NOMO-1 treated with dmso at 0.1 percent for 144 hours (cell line): ENCODE data around the gene REXO5.
A peak's percentile ranks its signal among the peaks of the same experiment; 100 is the strongest.
"Not testable (repeated sequence)": the region's sequence is repeated elsewhere in the genome, so short reads cannot be mapped to it uniquely, and the experiment has no call there.

Experiments used
- DNase-seq: peaks from one replicate; lab custom pipeline; 2025; ENCODE audit not compliant: unreplicated experiment; lab: John Stamatoyannopoulos, UW

REXO5 gene

DNA sequence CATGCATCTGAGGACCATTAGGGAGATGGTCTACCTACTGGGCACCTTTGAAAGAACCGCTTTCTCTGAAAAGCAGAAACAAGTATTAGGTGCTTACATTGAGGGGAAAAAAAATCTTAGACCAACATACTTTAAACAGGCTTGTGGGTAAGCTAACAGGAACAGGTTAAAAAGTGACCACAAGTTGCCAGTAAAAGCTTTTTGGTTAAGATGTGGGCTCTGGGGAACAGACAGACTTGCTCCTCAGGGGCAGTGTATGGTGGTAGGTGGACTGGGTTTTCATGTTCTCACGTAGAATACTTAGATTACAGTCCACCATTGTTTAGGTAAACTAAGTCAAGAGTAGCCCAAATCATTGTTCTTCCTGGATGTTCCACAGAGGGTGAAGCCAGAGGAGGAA, 41.2 kb downstream of the REXO5 start:
- no peak for DNase-seq

- DNase-seq, result no peak
Observed at GRCh38 chr16:20849589-20850390, 43.5 kb downstream of the REXO5 start.

GRCh38 chr16:20850981-20851380, 44.7 kb downstream of the REXO5 start:
- DNase-seq, result no peak

DNA sequence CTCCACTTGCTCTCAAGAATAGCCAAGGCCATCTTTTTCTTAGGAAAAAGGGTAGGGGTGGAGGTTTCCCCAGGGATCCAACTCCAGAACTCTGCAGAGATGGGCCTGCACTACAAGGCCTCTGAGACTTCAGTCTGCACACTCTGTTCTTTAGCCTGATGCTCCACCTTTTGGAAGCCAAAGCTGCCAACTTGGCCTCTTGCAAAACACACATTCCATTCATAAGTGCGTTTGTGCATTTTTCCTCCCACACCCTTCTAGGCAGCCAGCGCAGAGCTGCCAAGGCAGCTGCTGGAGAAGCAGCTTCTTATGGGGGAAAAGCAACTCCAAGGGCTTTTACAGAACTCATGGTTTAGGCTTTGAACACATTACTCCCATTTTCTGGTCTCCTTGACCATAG, 45.3 kb downstream of the REXO5 start:
- no peak for DNase-seq

DNA sequence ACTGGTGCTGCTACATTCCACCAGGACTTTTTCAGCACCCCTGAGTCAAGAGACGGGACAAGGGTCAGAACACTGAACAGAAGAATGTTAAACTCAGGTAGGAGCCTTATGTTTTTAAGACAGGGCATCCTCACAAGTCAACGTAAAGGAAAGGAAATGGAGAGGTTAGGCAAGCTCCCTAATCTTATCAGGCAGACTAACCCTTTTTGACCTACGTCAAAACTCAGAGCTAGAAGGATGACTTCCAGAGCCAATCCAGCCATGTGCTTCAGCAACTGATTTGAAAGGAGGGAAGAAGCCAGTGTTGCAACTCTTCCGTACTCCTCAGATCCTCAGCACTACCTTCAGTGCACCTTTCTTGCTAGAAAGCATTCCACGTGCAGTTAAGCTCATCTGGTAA, 46.8 kb downstream of the REXO5 start:
- DNase-seq, result no peak

- DNase-seq, result no peak
Observed at GRCh38 chr16:20853981-20854620, 47.8 kb downstream of the REXO5 start.

GRCh38 chr16:20854963-20855362, 48.6 kb downstream of the REXO5 start:
- no peak for DNase-seq

DNA sequence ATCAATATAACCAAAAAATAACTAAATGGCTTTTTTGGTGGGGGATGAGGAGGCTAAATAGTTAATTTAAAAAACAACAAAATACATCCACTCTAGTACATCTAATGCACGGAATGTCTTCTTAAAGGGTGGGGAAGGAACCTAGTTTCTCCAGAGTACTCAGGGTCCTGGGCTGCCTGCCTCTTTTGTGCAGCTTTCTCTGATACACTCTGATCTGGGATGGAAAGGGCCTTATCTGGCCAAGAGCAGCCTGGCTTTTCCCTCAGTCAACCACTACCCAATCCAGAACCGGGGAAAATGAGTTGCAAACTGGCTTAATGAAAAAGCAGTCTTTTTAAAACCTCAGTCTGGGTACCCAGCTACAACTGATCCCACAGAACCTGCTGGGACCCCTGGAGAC, 51.0 kb downstream of the REXO5 start:
- DNase-seq, result no peak

DNA sequence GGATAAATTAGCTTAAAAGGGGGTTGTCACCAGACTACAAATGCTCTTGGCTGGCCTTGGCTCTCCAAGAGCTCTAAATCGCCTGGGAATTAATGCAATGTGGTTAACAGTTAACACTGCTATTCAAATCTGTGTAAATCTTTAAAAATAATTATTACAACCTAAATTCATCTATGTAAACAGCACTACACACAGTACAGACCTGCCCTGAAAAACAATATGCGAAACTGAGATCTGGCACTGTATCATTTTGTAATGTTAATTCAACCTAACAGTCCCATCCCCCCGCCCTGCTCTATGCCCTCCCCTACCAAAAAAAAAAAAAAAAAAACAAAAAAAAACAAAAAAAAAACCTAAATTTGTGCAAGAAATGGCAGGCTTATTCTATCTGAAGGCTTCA, 52.9 kb downstream of the REXO5 start:
- no peak for DNase-seq

GRCh38 chr16:20859699-20860098, 53.4 kb downstream of the REXO5 start:
- DNase-seq, result no peak

DNA sequence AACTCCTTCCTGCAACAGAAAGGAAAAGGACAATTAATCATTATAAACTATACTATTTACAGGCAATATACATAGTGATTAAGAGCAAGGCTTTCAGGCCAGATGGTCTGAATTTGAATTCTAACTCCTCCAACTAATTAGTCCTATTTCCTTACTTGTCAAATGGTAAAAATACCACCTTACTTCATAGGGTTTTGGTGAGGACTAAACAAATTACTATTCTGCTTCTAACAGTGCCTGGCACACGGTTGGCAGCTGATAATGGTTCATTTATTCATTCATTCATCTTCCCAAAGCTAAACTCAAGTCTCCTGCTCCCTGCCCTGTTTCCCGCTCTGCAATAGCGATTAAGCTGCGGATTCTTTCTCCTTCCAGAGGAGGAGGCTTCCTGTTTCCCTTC, 54.0 kb downstream of the REXO5 start:
- DNase-seq, result no peak

DNA sequence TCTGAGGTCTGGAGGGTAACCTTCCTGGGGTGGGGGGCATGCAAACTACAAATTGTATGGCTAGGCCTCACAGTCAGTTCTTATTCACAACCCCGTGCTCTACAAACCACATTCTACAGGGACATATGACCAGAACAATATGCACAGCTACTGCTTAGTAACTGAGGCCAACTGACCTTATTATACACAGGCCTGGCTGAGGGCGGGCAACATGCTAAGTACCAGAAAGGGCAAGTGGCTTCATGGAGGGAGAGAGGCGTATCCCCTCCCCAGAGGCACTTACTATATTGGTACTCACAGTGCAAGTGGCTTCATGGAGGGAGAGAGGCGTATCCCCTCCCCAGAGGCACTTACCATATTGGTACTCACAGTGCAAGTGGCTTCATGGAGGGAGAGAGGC, 54.7 kb downstream of the REXO5 start:
- DNase-seq, result not testable (repeated sequence)

GRCh38 chr16:20862162-20862960, 56.0 kb downstream of the REXO5 start:
- DNase-seq, result no peak

GRCh38 chr16:20864376-20864775, 58.0 kb downstream of the REXO5 start:
- not testable (repeated sequence) for DNase-seq

GRCh38 chr16:20865420-20866131, 59.2 kb downstream of the REXO5 start:
- no peak for DNase-seq

- DNase-seq, result no peak
Observed at GRCh38 chr16:20866145-20866772, 59.9 kb downstream of the REXO5 start.

- DNase-seq, result no peak
Observed at GRCh38 chr16:20866801-20867200, 60.5 kb downstream of the REXO5 start.

GRCh38 chr16:20867585-20867984, 61.3 kb downstream of the REXO5 start:
- DNase-seq, result no peak

- no peak for DNase-seq
Observed at GRCh38 chr16:20868890-20869289, 62.6 kb downstream of the REXO5 start.

DNA sequence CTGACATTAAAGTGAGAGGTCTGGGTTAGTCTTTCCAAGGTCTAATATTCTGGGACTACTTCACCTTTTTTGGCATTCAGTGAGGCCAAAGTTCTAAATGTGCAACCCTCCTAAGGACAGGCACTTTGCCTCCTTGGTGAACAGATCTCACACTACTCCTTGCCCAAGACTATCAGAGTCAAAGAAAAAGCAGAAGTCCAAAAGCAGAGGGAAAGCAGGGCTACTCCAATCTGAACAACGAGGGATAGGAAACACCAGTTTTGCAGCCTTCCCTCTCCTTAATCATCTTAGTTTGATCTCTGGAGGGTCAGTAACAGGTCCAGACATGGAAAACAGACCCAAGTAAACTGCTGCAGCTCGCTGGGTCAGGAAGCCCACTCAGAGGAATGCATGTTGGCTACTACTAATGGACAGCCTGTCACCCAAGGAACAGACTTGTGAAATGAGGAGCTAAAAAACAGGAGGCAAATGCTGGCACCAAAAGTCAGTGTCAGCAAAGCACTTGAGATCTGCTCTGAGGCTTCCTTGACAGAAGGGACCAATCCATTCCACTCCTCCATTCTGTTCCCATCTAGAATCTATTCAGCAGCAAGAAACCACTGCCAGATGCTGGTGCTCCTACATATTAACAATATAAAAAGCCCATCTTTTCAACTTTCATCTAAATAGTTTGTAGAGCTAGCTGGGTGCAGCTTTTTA, 63.9 kb downstream of the REXO5 start:
- peak; percentile 21 for DNase-seq
